Tibial artery (tissue), 4 donors: ENCODE data around the gene GALK2.
"Not testable (repeated sequence)": the region's sequence is repeated elsewhere in the genome, so short reads cannot be mapped to it uniquely, and the experiment has no call there.

Source experiments
- DNase-seq, 2 donors: peaks; one replicate each; pipeline ENCODE4 v3.0.0-alpha.2; 2019
- H3K27ac ChIP-seq, 2 donors: fragments of 200-600 bp; sonication (generic) in 1 of 2; 1 replicate in 1 of 2; 2 replicates in 1 of 2; pipeline ENCODE4 v1.5.1; 2018 to 2019; ENCODE audit warnings: mild to moderate bottlenecking in 1 of 2
- H3K27me3 ChIP-seq, 2 donors: fragments of 200-600 bp; sonication (generic) in 1 of 2; one replicate each; pipeline versions ENCODE4 v1.5.1 to v1.6.0; 2016 to 2019
- H3K36me3 ChIP-seq, 3 donors: fragments of 200-600 bp; sonication (generic) in 2 of 3; one replicate each; pipeline ENCODE4 v1.5.1; 2016 to 2019; ENCODE audit warnings: mild to moderate bottlenecking in 2 of 3
- H3K4me1 ChIP-seq, 4 donors: fragments of 200-600 bp; sonication (generic) in 2 of 4; 1 replicate in 3 of 4; 2 replicates in 1 of 4; pipeline ENCODE4 v1.5.1; 2016 to 2019
- H3K4me3 ChIP-seq, 2 donors: fragments of 200-600 bp; sonication (generic) in 1 of 2; 1 replicate in 1 of 2; 2 replicates in 1 of 2; pipeline ENCODE4 v1.5.1; 2018 to 2019; ENCODE audit warnings: mild to moderate bottlenecking in 2 of 2
- H3K9me3 ChIP-seq, 3 donors: fragments of 200-600 bp; sonication (generic) in 1 of 3; one replicate each; pipeline ENCODE4 v1.5.1; 2016 to 2019
- CTCF ChIP-seq, 2 experiments: fragments of 200-600 bp in 1 of 2; fragments of 450-650 bp in 1 of 2; IDR thresholded peaks; one replicate each; pipeline ENCODE4 v1.5.1; 2017 to 2019; ENCODE audit warnings: antibody characterized with exemption in 2 of 2, mild to moderate bottlenecking in 1 of 2, moderate library complexity in 1 of 2
- intact Hi-C: fragments of 100-400 bp; cut with DNase I; formaldehyde crosslinking; loops from one replicate; pipeline ENCODE4 v1.15.0; 2023; ENCODE audit warnings: low total_unique reads

Gene GALK2

GRCh38 chr15:49239105-49239504, 69.1 kb downstream of the GALK2 start:
- intact Hi-C loops, result loop anchor here (10.0 kb wide), 1 partner anchor 766 kb away; no protein-coding TSS in a partner anchor
- TF ChIP-seq CTCF (IDR thresholded peaks at IDR 0.05), result no peak
- H3K4me1 ChIP-seq, result peaks cover 0 to 34% (median 8%) of the 10 kb centered on the region in 4 donors
- no peak for DNase-seq
- H3K4me3 ChIP-seq, result no peak overlapping the region
- H3K27me3 ChIP-seq, result no peaks in the 10 kb centered on the region
- H3K36me3 ChIP-seq, result peaks cover 0 to 7% (median 5%) of the 10 kb centered on the region in 3 donors
- H3K27ac ChIP-seq, result peak overlapping the region; percentile 5 to 58
- no peaks in the 10 kb centered on the region for H3K9me3 ChIP-seq

GRCh38 chr15:49242820-49243219, 72.8 kb downstream of the GALK2 start:
- Histone ChIP-seq H3K4me1 (peaks cover 0 to 38% (median 13%) of the 10 kb centered on the region in 4 donors), H3K36me3 (peaks cover 0 to 7% (median 5%) of the 10 kb centered on the region in 3 donors), H3K27me3 (no peaks in the 10 kb centered on the region), H3K27ac (no peak overlapping the region), H3K9me3 (no peaks in the 10 kb centered on the region), H3K4me3 (no peak overlapping the region)
- TF ChIP-seq CTCF (IDR thresholded peaks at IDR 0.05), result no peak
- intact Hi-C loops, result no loop called here
- DNase-seq, result no peak

- Histone ChIP-seq H3K9me3 (no peaks in the 10 kb centered on the region), H3K27ac (peak overlapping the region; percentile 48 to 49), H3K36me3 (peaks cover 0 to 6% (median 5%) of the 10 kb centered on the region in 3 donors), H3K27me3 (no peaks in the 10 kb centered on the region), H3K4me3 (no peak overlapping the region), H3K4me1 (peaks cover 0 to 35% (median 10%) of the 10 kb centered on the region in 4 donors)
- no peak for TF ChIP-seq CTCF (IDR thresholded peaks at IDR 0.05)
- no peak for DNase-seq
- intact Hi-C loops, result no loop called here
Measured at GRCh38 chr15:49247556-49248110, 77.6 kb downstream of the GALK2 start.

- Histone ChIP-seq H3K27me3 (no peaks in the 10 kb centered on the region), H3K9me3 (no peaks in the 10 kb centered on the region), H3K27ac (peak overlapping the region; percentile 48 to 49), H3K36me3 (peaks cover 0 to under 1% (median 0%) of the 10 kb centered on the region in 3 donors), H3K4me3 (no peak overlapping the region), H3K4me1 (peaks cover 0 to 30% (median 10%) of the 10 kb centered on the region in 4 donors)
- intact Hi-C loops, result no loop called here
- no peak for TF ChIP-seq CTCF (IDR thresholded peaks at IDR 0.05)
- no peak for DNase-seq
Measured at GRCh38 chr15:49248291-49248690, 78.2 kb downstream of the GALK2 start.

- intact Hi-C loops, result no loop called here
- H3K27me3 ChIP-seq, result no peaks in the 10 kb centered on the region
- no peak for TF ChIP-seq CTCF (IDR thresholded peaks at IDR 0.05)
- no peak overlapping the region for H3K27ac ChIP-seq
- H3K36me3 ChIP-seq, result no peaks in the 10 kb centered on the region
- DNase-seq, result no peak
- no peaks in the 10 kb centered on the region for H3K9me3 ChIP-seq
- no peak overlapping the region for H3K4me3 ChIP-seq
- H3K4me1 ChIP-seq, result peaks cover 0 to 6% (median 0%) of the 10 kb centered on the region in 4 donors
Measured at GRCh38 chr15:49255966-49256759, 86.1 kb downstream of the GALK2 start.

GRCh38 chr15:49265117-49265516, 95.1 kb downstream of the GALK2 start:
- H3K27me3 ChIP-seq, H3K27ac ChIP-seq, DNase-seq, H3K4me3 ChIP-seq, H3K9me3 ChIP-seq, intact Hi-C loops, H3K4me1 ChIP-seq, H3K36me3 ChIP-seq: not testable (repeated sequence)
